ENCODE measurements around the gene PCSK7.

GRCh38 chr11:117205211-117205818, 26.6 kb downstream of the PCSK7 start:
- TF ChIP-seq, protein P1, sequence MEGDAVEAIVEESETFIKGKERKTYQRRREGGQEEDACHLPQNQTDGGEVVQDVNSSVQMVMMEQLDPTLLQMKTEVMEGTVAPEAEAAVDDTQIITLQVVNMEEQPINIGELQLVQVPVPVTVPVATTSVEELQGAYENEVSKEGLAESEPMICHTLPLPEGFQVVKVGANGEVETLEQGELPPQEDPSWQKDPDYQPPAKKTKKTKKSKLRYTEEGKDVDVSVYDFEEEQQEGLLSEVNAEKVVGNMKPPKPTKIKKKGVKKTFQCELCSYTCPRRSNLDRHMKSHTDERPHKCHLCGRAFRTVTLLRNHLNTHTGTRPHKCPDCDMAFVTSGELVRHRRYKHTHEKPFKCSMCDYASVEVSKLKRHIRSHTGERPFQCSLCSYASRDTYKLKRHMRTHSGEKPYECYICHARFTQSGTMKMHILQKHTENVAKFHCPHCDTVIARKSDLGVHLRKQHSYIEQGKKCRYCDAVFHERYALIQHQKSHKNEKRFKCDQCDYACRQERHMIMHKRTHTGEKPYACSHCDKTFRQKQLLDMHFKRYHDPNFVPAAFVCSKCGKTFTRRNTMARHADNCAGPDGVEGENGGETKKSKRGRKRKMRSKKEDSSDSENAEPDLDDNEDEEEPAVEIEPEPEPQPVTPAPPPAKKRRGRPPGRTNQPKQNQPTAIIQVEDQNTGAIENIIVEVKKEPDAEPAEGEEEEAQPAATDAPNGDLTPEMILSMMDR (IDR thresholded peaks at IDR 0.05): no peak
- TF ChIP-seq POLR2A (IDR thresholded peaks at IDR 0.05): no peak
